Gastroesophageal sphincter (tissue), 3 donors: Measurements from ENCODE around the gene SHC2.

Experiments used
- POLR2A ChIP-seq, 2 donors: fragments of 450-650 bp; IDR thresholded peaks; one replicate each; pipeline ENCODE4 v1.6.1; 2017; ENCODE audit warnings: antibody characterized with exemption in 2 of 2, mild to moderate bottlenecking in 2 of 2, moderate library complexity in 1 of 2
- POLR2AphosphoS5 ChIP-seq: sonication (generic); formaldehyde crosslinking; IDR thresholded peaks from one replicate; pipeline ENCODE4 v1.6.1; 2017; ENCODE audit warnings: antibody characterized with exemption
- TF ChIP-seq, protein P1 (sequence below), 4 experiments: fragments of 200-600 bp in 2 of 4; fragments of 450-650 bp in 2 of 4; sonication (generic) in 1 of 4; IDR thresholded peaks; one replicate each; pipeline ENCODE4 v1.5.1; 2017 to 2019; ENCODE audit warnings: antibody characterized with exemption in 4 of 4, mild to moderate bottlenecking in 2 of 4, moderate library complexity in 2 of 4

DNA sequence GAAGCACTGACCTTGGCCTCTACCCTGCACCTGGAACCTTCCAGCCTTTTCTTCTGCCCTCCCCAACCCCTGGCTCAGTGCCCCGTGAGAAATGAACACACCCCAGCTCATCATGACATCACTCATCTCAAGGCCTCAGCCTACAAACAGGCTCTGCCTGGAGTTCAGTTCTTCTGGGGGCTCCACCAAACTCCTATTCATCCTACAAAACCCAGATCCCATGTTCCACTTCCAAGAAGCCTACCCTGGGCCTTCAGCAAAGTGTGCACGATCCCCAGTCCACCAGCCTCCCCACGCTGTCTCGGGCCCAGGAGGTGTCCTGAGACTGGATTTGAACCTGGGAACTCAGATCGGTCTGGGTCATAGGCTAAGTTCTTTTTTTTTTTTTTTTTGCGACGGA is 9.0 kb upstream of the SHC2 start:
- TF ChIP-seq, protein P1, sequence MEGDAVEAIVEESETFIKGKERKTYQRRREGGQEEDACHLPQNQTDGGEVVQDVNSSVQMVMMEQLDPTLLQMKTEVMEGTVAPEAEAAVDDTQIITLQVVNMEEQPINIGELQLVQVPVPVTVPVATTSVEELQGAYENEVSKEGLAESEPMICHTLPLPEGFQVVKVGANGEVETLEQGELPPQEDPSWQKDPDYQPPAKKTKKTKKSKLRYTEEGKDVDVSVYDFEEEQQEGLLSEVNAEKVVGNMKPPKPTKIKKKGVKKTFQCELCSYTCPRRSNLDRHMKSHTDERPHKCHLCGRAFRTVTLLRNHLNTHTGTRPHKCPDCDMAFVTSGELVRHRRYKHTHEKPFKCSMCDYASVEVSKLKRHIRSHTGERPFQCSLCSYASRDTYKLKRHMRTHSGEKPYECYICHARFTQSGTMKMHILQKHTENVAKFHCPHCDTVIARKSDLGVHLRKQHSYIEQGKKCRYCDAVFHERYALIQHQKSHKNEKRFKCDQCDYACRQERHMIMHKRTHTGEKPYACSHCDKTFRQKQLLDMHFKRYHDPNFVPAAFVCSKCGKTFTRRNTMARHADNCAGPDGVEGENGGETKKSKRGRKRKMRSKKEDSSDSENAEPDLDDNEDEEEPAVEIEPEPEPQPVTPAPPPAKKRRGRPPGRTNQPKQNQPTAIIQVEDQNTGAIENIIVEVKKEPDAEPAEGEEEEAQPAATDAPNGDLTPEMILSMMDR (IDR thresholded peaks at IDR 0.05) = no peak
- no peak for TF ChIP-seq POLR2A (IDR thresholded peaks at IDR 0.05)
- TF ChIP-seq POLR2AphosphoS5 = no peak
